SK-N-MC (cell line): ENCODE measurements around the gene MID1.
A peak's percentile ranks its signal among the peaks of the same experiment; 100 is the strongest.

Experiments used
- DNase-seq: peaks from one replicate; pipeline ENCODE4 v3.0.0-alpha.2; 2011; ENCODE audit warnings: low read depth, low spot score
- H3K27ac ChIP-seq: fragments of 200-600 bp; sonication (generic); 2 replicates; pipeline ENCODE4 v1.5.1; 2016; ENCODE audit warnings: mixed run types
- H3K36me3 ChIP-seq: fragments of 200-600 bp; sonication (generic); 2 replicates; pipeline ENCODE4 v1.6.1; 2017; ENCODE audit warnings: antibody characterized with exemption, low read length, mixed read lengths; ENCODE audit not compliant: insufficient read depth
- H3K4me3 ChIP-seq: fragments of 200-600 bp; sonication (generic); 2 replicates; pipeline ENCODE4 v1.5.1; 2016
- H3K9ac ChIP-seq: fragments of 200-600 bp; sonication (generic); 2 replicates; pipeline ENCODE4 v1.8.0; 2017; ENCODE audit warnings: mixed run types, mixed read lengths; ENCODE audit not compliant: insufficient read length
- H3K9me3 ChIP-seq: fragments of 200-600 bp; sonication (generic); 2 replicates; pipeline ENCODE4 v1.6.1; 2017; ENCODE audit warnings: low read depth, mild to moderate bottlenecking, antibody characterized with exemption, low read length, moderate library complexity, mixed read lengths
- EZH2 ChIP-seq: fragments of 200-600 bp; sonication (generic); IDR thresholded peaks from one replicate; pipeline ENCODE4 v1.6.1; 2017; ENCODE audit warnings: antibody characterized with exemption
- FOXP2 ChIP-seq: optimal IDR thresholded peaks from 2 replicates; pipeline ENCODE3; 2011; ENCODE audit warnings: mild to moderate bottlenecking, moderate library complexity; ENCODE audit not compliant: insufficient read depth; ENCODE audit errors: extremely low read length, control extremely low read depth
- POLR2AphosphoS5 ChIP-seq: IDR thresholded peaks from 2 replicates; pipeline ENCODE4 v1.6.1; 2012; ENCODE audit warnings: mild to moderate bottlenecking, low read depth, low read length, borderline replicate concordance

MID1 gene

DNA sequence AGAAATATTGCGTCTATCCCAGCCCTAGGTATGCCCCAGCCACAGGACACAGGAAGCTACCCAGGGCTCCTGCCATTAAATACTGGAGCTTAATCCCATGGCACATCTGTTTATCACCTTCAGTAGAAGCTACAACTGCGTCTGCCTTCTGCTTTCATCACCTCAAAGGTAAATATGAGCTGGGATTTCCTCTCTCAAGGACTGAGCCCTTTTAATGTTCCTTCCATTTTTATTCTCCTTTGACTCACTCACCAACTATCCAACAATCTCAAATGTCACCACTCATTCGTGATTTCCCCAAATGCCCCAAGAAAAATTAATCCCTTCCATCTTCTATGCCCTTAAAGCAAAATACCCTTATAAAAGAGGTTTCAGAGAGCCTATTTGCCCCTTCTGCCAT, 1.8 kb upstream of the MID1 start:
- H3K27ac ChIP-seq: no peak overlapping the region
- H3K36me3 ChIP-seq: no peaks in the 10 kb centered on the region
- DNase-seq: no peak
- TF ChIP-seq FOXP2: no peak
- no peak for TF ChIP-seq POLR2AphosphoS5
- TF ChIP-seq EZH2: no peak
- no peaks in the 10 kb centered on the region for H3K9me3 ChIP-seq
- no peak overlapping the region for H3K9ac ChIP-seq
- no peak overlapping the region for H3K4me3 ChIP-seq

DNA sequence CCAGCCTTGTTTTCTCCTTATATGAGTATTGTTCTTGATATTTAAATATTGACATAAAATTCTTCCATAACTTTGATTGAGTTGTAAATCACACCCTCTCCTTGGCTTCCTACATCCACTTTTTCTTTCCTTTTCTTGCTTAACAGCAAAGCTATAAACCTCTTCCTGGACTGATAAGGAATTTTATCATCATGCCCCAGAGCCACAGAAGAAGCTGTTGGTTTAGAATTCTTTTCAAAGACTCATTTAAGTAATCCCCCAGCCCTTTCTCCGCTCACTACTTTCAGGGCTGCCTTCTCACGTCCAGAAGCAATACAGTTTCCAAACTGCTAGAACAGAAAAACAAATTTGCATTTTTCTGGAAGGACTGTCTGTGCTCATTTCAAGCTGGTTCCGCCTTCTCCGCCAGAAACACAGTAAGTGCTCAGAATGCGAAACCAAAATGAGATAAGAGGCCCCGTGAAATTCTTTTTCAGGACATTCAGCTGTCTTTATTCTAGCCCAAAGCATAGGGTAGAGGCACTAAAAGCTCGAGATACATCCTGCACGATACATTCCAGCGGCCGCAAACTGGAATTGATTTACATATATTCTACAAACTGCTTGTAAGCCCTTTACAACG, 849 bp downstream of the MID1 start:
- Histone ChIP-seq H3K9me3 (no peaks in the 10 kb centered on the region), H3K9ac (peak overlapping the region; percentile 61), H3K27ac (peak overlapping the region; percentile 65), H3K4me3 (peak overlapping the region; percentile 82), H3K36me3 (no peaks in the 10 kb centered on the region)
- TF ChIP-seq FOXP2: no peak
- no peak for TF ChIP-seq EZH2
- TF ChIP-seq POLR2AphosphoS5: no peak
- peak; percentile 35 for DNase-seq

DNA sequence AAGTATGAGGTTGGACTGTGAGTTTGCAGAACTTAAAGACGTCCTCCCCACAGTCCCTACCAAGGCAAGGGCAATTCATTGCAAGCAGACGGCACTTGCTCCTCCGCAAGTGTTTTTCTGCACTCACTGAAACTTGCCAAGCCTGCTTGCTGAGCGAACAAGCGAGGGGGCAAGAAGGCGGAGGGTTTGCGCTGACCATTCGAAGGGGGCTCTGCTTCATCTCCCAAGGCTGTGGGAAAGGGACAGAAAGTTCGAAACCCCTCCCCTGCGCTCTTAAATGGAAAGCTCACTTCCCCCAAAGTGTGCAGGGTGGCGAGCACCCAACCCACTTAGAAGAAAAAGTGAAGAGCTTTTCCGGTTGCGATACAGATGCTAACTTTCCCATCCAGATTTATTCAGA, 1.4 kb downstream of the MID1 start:
- H3K9me3 ChIP-seq: no peaks in the 10 kb centered on the region
- TF ChIP-seq POLR2AphosphoS5 (no peak), FOXP2 (no peak), EZH2 (no peak)
- no peaks in the 10 kb centered on the region for H3K36me3 ChIP-seq
- peak overlapping the region; percentile 82 for H3K4me3 ChIP-seq
- H3K9ac ChIP-seq: peak overlapping the region; percentile 61
- DNase-seq: no peak
- H3K27ac ChIP-seq: peak overlapping the region; percentile 65; the same call in 1 of the 2 replicates

- H3K9me3 ChIP-seq: no peaks in the 10 kb centered on the region
- TF ChIP-seq EZH2: no peak
- TF ChIP-seq FOXP2: no peak
- TF ChIP-seq POLR2AphosphoS5: no peak
- H3K36me3 ChIP-seq: no peaks in the 10 kb centered on the region
- H3K9ac ChIP-seq: no peak overlapping the region
- H3K4me3 ChIP-seq: no peak overlapping the region
- H3K27ac ChIP-seq: no peak overlapping the region
- DNase-seq: no peak
These were observed 2.4 kb downstream of the MID1 start for GRCh38 chrX:10617999-10618351.

- no peak for TF ChIP-seq POLR2AphosphoS5
- TF ChIP-seq EZH2: no peak
- no peak for TF ChIP-seq FOXP2
- no peak overlapping the region for H3K27ac ChIP-seq
- no peaks in the 10 kb centered on the region for H3K36me3 ChIP-seq
- no peaks in the 10 kb centered on the region for H3K9me3 ChIP-seq
- no peak for DNase-seq
- no peak overlapping the region for H3K9ac ChIP-seq
- H3K4me3 ChIP-seq: no peak overlapping the region
These were observed 3.0 kb downstream of the MID1 start for GRCh38 chrX:10617186-10617998.

GRCh38 chrX:10615931-10616774, 4.2 kb downstream of the MID1 start:
- Histone ChIP-seq H3K4me3 (no peak overlapping the region), H3K9ac (no peak overlapping the region), H3K9me3 (no peaks in the 10 kb centered on the region), H3K27ac (no peak overlapping the region), H3K36me3 (no peaks in the 10 kb centered on the region)
- TF ChIP-seq FOXP2: no peak
- no peak for DNase-seq

- Histone ChIP-seq H3K4me3 (no peak overlapping the region), H3K9me3 (no peaks in the 10 kb centered on the region), H3K27ac (no peak overlapping the region), H3K36me3 (no peaks in the 10 kb centered on the region), H3K9ac (no peak overlapping the region)
- no peak for DNase-seq
- TF ChIP-seq FOXP2 (no peak), POLR2AphosphoS5 (no peak), EZH2 (no peak)
These were observed 8.2 kb downstream of the MID1 start for GRCh38 chrX:10612215-10612614.

GRCh38 chrX:10611441-10612090, 8.8 kb downstream of the MID1 start:
- no peak overlapping the region for H3K4me3 ChIP-seq
- H3K9ac ChIP-seq: no peak overlapping the region
- TF ChIP-seq FOXP2: no peak
- DNase-seq: no peak
- H3K9me3 ChIP-seq: no peaks in the 10 kb centered on the region
- H3K36me3 ChIP-seq: no peaks in the 10 kb centered on the region
- H3K27ac ChIP-seq: no peak overlapping the region
